HFF-Myc (cell line): Measurements from ENCODE around the gene TSPAN18.

Source experiments
- DNase-seq: peaks from one replicate; pipeline ENCODE4 v3.0.0-alpha.2; 2011; ENCODE audit warnings: low read depth; ENCODE audit errors: extremely low read depth
- H3K4me3 ChIP-seq: replicated peaks from 2 replicates; pipeline ENCODE4 v1.5.1; 2011; ENCODE audit warnings: low read depth, mild to moderate bottlenecking, control low read depth, low read length
- CTCF ChIP-seq: IDR thresholded peaks from 2 replicates; pipeline ENCODE4 v1.5.1; 2012; ENCODE audit warnings: mild to moderate bottlenecking, low read depth, low read length, control low read depth; ENCODE audit errors: missing control alignments

The TSPAN18 gene

GRCh38 chr11:44728491-44728910, 1.7 kb downstream of the TSPAN18 start:
- no peak for DNase-seq
- no peak for TF ChIP-seq CTCF
- no peak overlapping the region for H3K4me3 ChIP-seq

- no peak for DNase-seq
- no peak overlapping the region for H3K4me3 ChIP-seq
- no peak for TF ChIP-seq CTCF
Observed at GRCh38 chr11:44729063-44729462, 2.3 kb downstream of the TSPAN18 start.

- no peak overlapping the region for H3K4me3 ChIP-seq
- TF ChIP-seq CTCF, result no peak
- DNase-seq, result no peak
Observed at GRCh38 chr11:44729713-44730112, 3.0 kb downstream of the TSPAN18 start.

GRCh38 chr11:44730775-44731174, 4.0 kb downstream of the TSPAN18 start:
- TF ChIP-seq CTCF, result no peak

GRCh38 chr11:44731685-44732430, 5.1 kb downstream of the TSPAN18 start:
- H3K4me3 ChIP-seq, result no peak overlapping the region
- TF ChIP-seq CTCF, result no peak
- DNase-seq, result no peak

More at GRCh38 chr11:44730775-44731174, 4.0 kb downstream of the TSPAN18 start:
- no peak overlapping the region for H3K4me3 ChIP-seq
- no peak for DNase-seq

- no peak overlapping the region for H3K4me3 ChIP-seq
- no peak for DNase-seq
- TF ChIP-seq CTCF, result no peak
Observed at GRCh38 chr11:44732564-44732963, 5.8 kb downstream of the TSPAN18 start.

- DNase-seq, result no peak
- H3K4me3 ChIP-seq, result no peak overlapping the region
- TF ChIP-seq CTCF, result no peak
Observed at GRCh38 chr11:44733877-44734276, 7.1 kb downstream of the TSPAN18 start.
